T-helper 1 cell treated with Interleukin-12 subunit alpha and Interleukin-12 subunit beta and Interleukin-4 antibody, amounts not matched to agents 30 ng/mL and 1 ng/mL, for 36 hours (primary cell): ENCODE measurements around the gene ZSWIM4. TPM values are rescaled to one million over a fixed set of nuclear protein-coding genes. Genes with fewer than 3 reads are reported as not detected.

Experiments used
- intact Hi-C: fragments of 100-400 bp; cut with micrococcal nuclease; formaldehyde crosslinking; loops from one replicate; pipeline ENCODE4 v1.15.1; 2024
- total RNA-seq: library from RNA; stranded (reverse); gene quantifications from 2 replicates; pipeline ENCODE4 v1.2.3, GENCODE V29; 2022

ZSWIM4 gene
- total RNA-seq, 1 donor from 2014 or later: 8.1 TPM

DNA sequence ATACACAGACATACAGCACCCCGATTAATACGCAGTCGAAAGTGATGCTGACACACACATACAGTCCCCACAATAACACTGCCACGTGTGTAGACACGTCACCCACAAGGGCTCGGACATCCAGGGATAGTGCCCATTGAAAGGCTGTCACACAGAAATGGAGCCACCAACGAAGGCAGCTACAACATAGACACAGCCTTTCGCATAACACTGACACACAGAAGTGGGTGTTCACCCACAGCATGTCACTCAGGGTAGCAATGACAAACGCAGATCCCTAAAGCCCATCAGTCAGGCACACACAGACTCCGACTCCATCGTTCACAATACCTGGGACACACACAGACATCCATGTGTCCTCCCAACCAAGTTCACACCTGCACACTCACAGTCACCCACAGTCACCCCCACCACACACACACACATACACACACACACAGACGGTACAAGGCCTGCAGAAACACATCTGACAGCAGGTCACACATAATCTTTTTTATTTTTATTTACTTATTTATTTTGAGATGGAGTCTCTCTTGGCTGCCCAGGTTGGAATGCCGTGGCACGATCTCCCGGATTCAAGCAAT lies 71.3 kb downstream of the ZSWIM4 start:
- intact Hi-C loops: no loop called here

DNA sequence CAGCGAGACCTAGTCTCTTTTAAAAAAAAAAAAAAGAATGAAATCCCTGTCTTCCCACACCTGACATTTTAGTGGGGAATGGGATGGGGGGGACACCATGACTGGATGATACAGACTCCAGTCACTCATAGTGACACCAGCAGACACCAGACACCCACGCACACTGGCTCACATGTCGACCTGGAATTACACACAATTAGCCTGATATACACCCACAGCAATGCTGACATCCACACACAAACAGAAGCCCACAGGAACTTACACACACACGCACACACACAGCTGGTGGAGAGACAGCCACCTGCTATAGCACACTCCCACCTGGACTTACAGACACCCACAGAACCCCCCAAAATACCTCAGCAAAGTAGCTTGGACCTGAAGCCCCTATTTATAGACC lies 73.4 kb downstream of the ZSWIM4 start:
- intact Hi-C loops: no loop called here

DNA sequence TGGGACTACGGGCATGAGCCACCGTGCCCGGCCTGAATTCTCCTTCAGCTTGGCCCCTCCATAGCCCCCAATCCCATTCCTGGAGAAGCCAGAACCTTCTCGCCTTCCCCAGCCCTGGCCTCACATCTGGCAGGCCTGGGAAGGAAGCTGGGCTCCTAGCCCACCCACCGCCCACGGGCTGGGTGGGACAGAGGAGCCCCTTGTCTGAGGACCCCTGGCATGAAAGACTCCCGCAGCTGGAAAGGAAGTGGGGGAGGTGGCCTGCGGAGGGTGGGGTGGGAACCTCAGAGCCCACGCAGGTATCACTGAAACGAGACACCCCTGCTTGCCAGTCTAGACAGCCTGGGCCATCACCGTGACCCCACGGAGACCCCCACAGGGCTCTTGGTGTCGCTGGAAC lies 74.0 kb downstream of the ZSWIM4 start:
- intact Hi-C loops: no loop called here

DNA sequence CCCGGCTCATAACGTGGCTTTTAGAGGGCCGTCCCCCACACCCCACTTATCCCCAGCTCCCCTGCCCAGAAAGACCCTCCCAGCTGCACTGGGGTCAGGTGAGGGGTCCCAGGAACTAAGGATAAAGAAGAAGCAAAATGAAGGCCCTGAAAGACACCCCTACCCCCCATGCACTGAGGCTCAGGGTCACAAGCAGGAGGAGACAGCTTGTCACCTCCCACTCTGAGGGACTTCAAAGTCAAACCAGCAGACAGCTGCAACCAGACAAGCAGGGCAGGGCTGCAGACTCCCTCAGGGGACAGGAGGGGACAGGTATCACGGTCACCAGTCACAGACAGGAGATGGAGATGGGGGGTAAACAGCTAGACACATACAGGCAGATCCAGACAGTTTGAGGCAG lies 75.6 kb downstream of the ZSWIM4 start:
- intact Hi-C loops: no loop called here

DNA sequence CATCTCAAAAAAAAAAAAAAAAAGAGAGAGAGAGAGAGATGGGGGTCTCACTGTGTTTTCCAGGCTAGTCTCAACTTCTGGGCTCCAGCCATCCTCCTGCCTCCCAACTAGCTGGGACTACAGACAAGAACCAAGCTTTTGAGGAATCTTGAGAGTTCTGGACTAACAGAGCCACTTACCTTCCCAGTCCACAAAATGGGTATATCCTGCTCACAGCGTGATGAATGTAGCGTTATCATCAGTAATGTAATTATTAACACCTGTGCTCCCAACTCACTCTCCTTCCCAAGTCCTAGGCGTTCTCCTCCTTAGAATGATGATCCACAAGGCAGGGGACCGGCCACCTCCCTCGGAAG lies 77.1 kb downstream of the ZSWIM4 start:
- intact Hi-C loops: no loop called here

DNA sequence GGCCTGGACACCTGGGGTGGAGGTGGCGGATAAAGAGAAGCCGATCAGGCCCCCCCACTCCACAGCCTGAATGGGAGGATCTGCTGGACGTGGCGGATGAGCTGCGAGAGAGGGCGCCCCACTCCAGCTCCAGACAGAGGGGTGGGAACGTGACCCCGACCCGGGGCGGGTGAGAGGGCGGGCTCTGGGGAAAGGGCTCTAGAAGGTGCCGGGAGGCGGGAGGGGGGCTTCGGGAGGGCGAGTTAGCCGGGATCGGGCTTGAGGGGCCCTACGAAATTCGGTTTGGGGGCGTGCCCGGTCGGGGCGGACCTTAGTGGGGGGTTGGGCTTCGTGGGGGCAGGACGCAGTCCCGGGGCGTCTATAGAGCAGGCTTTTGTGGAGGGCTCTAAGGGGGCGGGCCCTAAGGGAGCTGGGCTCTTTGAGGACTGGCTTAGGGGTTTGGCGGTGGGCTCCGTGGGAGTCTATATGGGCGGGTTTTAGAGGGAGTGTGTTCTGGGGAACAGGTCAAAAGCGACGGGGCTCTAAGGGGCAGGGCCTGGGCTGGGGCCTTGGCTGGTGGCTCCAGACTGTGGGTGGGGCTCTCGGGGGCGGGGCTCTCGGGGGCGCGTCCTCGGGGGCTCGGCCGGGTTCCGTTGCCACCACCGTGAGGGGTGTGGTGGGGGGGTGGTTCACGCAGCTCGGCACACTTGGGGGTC lies 77.6 kb downstream of the ZSWIM4 start:
- intact Hi-C loops: no loop called here

DNA sequence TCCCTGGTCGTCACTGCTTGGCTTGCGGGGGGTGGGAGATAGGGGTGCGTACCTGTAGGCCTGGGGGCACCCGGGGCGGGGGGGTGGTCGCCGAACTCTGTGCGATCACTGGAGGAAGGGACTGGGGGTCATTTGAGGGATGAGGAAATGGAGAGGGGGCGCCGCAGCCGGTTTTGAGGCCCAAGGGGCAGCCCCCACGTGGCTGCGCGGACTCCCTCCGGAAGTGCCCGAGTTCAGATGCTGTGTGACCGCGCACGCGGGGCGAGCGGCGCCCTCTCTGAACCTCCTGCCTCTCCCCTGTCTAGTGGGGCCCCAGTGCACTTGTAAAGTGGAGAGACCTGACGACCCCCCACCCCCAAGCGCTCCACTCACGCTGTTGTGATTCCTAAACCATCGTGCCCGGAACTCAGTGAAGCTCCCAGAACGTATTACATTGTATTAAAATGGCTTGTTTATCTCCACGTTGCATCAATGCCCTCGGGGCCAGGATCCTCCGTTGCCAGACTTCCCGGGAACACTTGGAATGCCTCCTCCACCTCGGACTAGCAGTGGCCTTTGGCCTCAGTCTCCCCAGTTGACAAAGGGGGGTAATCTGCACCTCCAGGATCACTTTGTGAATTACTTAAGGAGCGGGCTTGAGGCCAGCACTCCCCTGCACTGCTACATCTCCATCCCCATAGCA lies 78.7 kb downstream of the ZSWIM4 start:
- intact Hi-C loops: no loop called here

DNA sequence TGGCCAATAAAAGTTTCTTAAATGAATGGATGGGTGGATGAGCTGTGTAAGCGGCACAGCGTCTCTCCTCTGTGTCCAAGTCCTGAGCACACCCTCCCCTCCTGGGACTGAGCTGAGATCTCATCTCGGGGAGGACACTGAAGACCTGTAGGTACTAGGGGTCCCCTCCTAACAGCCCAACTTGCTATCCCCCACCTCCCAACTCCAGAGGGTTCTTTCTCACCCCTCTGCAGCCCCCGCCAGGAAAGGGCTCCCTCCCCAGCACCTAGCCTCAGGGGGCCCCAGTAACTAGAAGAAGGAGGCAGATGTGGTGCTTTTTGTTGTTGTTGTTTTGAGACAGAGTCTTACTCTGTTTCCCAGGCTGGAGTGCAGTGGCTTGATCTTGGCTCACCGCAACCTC lies 80.6 kb downstream of the ZSWIM4 start:
- intact Hi-C loops: no loop called here

DNA sequence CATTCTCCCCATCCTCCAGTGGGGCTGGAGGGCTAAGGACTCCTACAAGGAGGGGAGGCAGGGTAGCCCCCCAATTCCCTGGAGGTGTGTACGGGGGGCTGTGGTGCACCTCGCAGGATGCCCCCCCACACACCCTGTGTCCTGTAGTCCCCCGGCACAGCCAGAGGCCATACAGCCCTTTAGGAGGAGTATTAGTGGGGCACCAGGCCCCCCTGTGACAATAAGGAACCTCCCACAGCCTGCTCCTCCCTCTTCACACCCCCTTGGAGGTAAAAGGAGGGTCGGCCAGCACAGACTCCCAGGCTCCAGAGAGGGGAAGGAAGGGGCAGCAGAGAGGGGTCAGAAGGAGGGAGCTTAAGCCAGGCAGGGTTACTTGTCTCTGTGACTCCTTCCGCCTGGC lies 81.6 kb downstream of the ZSWIM4 start, which contains the start of gene NANOS3:
Gene NANOS3 (plus strand): TSS at position 301 of the 400 bp plus-strand sequence. CDS start 115 bp downstream, outside the sequence.
- intact Hi-C loops: no loop called here

DNA sequence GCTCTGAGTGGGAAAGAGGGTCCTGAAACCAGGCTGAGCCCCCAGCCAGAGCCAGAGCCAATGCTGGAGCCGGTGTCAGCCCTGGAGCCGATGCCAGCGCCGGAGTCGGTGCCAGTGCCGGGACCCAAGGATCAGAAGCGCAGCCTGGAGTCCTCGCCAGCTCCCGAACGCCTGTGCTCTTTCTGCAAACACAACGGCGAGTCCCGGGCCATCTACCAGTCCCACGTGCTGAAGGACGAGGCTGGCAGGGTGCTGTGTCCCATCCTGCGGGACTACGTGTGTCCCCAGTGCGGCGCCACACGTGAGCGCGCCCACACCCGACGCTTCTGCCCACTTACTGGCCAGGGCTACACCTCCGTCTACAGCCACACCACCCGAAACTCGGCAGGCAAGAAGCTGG lies 82.1 kb downstream of the ZSWIM4 start:
- intact Hi-C loops: no loop called here

DNA sequence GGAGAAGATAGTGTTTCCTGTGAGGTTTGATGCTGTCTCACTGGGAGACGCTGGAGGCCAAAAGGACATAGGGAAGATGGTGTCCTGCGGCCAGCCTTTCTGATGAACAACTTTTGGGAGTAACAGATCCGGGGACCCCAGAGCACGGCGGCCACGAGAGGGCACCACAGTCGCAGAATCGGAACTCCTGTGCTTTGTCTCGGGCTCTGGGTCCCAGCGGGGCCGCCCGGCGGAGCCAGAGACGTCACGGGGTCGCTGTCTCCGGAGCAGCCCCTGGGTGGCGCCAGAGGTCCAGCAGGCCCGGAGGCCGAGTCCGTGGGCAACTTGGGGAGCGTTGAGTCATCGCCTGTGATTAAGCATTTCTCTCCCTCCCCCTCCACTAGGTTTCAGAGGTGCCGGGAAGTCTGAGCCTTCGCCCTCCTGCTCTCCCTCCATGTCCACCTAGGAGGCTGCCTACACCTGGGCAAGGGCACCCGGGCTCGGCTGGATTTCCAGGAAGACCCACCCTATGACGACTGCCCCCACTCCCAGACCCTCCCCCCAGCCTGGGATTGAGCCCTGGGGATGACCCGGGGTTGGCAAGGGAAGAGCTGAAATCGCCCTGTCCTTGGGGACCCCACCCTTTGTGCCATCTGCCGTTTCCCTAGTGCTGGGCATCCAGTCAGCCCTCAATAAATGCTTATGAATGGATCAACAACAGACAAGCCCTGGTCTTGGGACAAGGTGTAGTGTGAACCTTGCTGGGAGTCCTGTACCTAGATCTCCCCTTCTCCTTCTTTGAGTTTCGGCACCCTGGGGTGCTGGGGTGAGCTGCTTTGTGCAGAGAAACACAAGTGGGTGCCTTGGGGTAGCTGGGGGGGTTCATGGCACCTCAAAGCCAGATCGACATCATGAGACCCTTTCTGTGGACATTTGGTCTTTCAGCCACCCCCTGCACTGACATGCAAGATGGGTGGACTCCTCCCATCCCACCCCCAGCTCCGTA lies 85.1 kb downstream of the ZSWIM4 start:
- intact Hi-C loops: loop anchor here (1.0 to 5.0 kb wide), 16 partner anchors 72 to 606 kb away; partner anchors contain the start of genes DCAF15, DDX39A, IL27RA and RFX1

DNA sequence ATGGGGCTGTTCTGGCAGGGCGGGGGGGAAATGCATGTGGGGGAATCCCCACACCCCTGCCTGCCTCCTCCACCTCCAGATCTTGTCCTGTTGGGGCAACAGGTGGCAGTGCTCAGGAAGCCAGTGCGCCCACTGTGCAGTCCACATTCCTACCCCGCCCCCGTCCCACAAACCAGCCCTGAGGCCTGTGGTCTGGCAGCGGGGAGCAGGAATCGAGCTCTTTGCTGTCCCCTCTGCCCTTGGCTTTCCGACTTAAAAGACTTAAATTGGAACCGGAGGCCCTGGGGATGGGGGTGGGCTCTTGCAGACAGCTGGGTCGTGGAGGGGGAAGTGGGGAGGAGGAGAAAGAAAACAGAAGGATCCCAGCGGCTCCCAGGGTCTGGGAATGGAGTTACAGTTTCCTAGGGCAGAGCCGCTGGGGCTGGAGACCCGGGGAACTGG lies 86.0 kb downstream of the ZSWIM4 start:
- intact Hi-C loops: loop anchor here (2.0 to 5.0 kb wide), 3 partner anchors 284 to 536 kb away; partner anchors contain the start of gene DDX39A

Other genes with a start within 250 kb of the ZSWIM4 start
- gene MRI1, start 30.9 kb upstream of the ZSWIM4 start, total RNA-seq: 43.4 and 43.6 TPM in 2 replicates
- 93.5 and 107 TPM in 2 replicates for gene C19orf53, start 21.0 kb upstream of the ZSWIM4 start, total RNA-seq
- 0.98 and 1.0 TPM in 2 replicates for gene NANOS3, start 81.7 kb downstream of the ZSWIM4 start, total RNA-seq
- gene BRME1, start 110.7 kb downstream of the ZSWIM4 start, total RNA-seq: 8.3 and 9.8 TPM in 2 replicates
- 36.3 and 37.0 TPM in 2 replicates for gene CC2D1A, start 110.8 kb downstream of the ZSWIM4 start, total RNA-seq
- 0.10 and 0.42 TPM in 2 replicates for gene PODNL1, start 143.0 kb downstream of the ZSWIM4 start, total RNA-seq
- 69.3 and 76.4 TPM in 2 replicates for gene DCAF15, start 157.1 kb downstream of the ZSWIM4 start, total RNA-seq
- gene RFX1, start 210.9 kb downstream of the ZSWIM4 start, total RNA-seq: 15.9 and 16.2 TPM in 2 replicates
- gene RLN3, start 232.7 kb downstream of the ZSWIM4 start, total RNA-seq: not detected in 2 replicates
- gene IL27RA, start 236.3 kb downstream of the ZSWIM4 start, total RNA-seq: 146 and 147 TPM in 2 replicates